Measurements from ENCODE around the gene PCGF2. TPM values are rescaled to one million over a fixed set of nuclear protein-coding genes. Genes with fewer than 3 reads are reported as not detected.

Gene PCGF2
- total RNA-seq, 1 donor from 2014 or later = 20.8 TPM

- H3K4me3 ChIP-seq (ENCODE audit: low read depth, low read length) = no peak overlapping the region
- no peaks in the 10 kb centered on the region for H3K27me3 ChIP-seq (ENCODE audit: control insufficient read depth, insufficient read depth, low read length)
- peaks cover 3% of the 10 kb centered on the region for H3K36me3 ChIP-seq (ENCODE audit: control insufficient read depth, insufficient read depth, low read length)
- DNase-seq (ENCODE audit: low read depth) = no peak
- TF ChIP-seq, protein P1, sequence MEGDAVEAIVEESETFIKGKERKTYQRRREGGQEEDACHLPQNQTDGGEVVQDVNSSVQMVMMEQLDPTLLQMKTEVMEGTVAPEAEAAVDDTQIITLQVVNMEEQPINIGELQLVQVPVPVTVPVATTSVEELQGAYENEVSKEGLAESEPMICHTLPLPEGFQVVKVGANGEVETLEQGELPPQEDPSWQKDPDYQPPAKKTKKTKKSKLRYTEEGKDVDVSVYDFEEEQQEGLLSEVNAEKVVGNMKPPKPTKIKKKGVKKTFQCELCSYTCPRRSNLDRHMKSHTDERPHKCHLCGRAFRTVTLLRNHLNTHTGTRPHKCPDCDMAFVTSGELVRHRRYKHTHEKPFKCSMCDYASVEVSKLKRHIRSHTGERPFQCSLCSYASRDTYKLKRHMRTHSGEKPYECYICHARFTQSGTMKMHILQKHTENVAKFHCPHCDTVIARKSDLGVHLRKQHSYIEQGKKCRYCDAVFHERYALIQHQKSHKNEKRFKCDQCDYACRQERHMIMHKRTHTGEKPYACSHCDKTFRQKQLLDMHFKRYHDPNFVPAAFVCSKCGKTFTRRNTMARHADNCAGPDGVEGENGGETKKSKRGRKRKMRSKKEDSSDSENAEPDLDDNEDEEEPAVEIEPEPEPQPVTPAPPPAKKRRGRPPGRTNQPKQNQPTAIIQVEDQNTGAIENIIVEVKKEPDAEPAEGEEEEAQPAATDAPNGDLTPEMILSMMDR (IDR thresholded peaks at IDR 0.05; ENCODE audit: insufficient read depth, low read length, poor library complexity, severe bottlenecking) = peak; percentile 95
These were observed 12.8 kb downstream of the PCGF2 start for GRCh38 chr17:38735161-38735997.

- TF ChIP-seq, protein P1 (IDR thresholded peaks at IDR 0.05; ENCODE audit: insufficient read depth, low read length, poor library complexity, severe bottlenecking) = peak; percentile 36
- Histone ChIP-seq H3K4me3 (ENCODE audit: low read depth, low read length) (no peak overlapping the region), H3K36me3 (ENCODE audit: control insufficient read depth, insufficient read depth, low read length) (peaks cover 3% of the 10 kb centered on the region), H3K27me3 (ENCODE audit: control insufficient read depth, insufficient read depth, low read length) (no peaks in the 10 kb centered on the region)
- DNase-seq (ENCODE audit: low read depth) = no peak
These were observed 13.9 kb downstream of the PCGF2 start for GRCh38 chr17:38733982-38734973.

- Histone ChIP-seq H3K36me3 (ENCODE audit: control insufficient read depth, insufficient read depth, low read length) (peaks cover 1% of the 10 kb centered on the region), H3K27me3 (ENCODE audit: control insufficient read depth, insufficient read depth, low read length) (no peaks in the 10 kb centered on the region), H3K4me3 (ENCODE audit: low read depth, low read length) (no peak overlapping the region)
- no peak for DNase-seq (ENCODE audit: low read depth)
- TF ChIP-seq, protein P1 (IDR thresholded peaks at IDR 0.05; ENCODE audit: insufficient read depth, low read length, poor library complexity, severe bottlenecking) = no peak
These were observed 14.7 kb downstream of the PCGF2 start for GRCh38 chr17:38733282-38733981.

DNA sequence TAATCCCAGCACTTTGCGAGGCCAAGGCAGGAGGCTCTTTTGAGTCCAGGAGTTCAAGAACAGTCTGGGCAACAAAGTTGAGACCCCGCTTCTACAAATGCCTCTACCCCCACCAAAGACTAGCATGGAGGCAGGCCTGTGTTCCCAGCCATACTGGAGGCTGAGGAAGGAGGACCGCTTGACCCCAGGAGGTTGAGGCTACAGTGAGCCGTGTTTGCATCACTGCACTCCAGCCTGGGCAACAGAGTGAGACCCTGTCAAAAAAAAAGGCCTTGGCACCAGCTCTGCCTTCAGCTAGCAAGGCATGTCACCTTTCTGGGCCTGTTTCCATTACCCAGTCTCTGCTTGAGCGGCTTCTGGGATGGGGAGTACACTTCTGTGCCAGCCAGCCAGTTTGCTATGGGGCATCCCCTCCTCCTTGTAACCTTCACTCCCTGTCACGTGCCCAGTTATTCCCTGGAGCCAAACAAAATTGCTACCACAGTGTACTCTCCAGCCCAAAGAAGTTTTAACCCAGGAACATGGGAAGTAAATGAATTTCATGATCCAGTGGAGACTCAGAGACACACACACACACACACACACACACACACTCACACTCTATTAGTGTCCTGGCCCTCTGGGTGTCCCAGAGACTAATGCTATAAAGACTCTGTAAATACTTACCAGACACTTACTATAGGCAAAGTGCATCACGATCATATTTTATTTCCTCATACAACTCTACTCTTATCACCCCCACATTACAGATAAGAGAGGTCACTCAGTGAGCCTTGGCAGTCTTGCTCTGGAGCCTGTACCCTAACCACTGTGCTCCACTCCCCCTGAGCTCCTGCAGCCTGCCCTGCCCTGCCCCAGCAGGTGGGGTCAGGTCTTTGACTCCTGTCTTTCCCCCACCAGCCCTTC is 15.5 kb downstream of the PCGF2 start:
- no peak overlapping the region for H3K4me3 ChIP-seq (ENCODE audit: low read depth, low read length)
- H3K36me3 ChIP-seq (ENCODE audit: control insufficient read depth, insufficient read depth, low read length) = peaks cover 1% of the 10 kb centered on the region
- no peak for DNase-seq (ENCODE audit: low read depth)
- TF ChIP-seq, protein P1 (IDR thresholded peaks at IDR 0.05; ENCODE audit: insufficient read depth, low read length, poor library complexity, severe bottlenecking) = no peak
- no peaks in the 10 kb centered on the region for H3K27me3 ChIP-seq (ENCODE audit: control insufficient read depth, insufficient read depth, low read length)
